Thoracic aorta (tissue), 2 donors: ENCODE data around the gene LYPD6B. TPM values are rescaled to one million over a fixed set of nuclear protein-coding genes. Genes with fewer than 3 reads are reported as not detected.

Source experiments
- ATAC-seq: fragments of 150-250 bp; one replicate; pipeline ENCODE4 v1.8.0; 2017; ENCODE audit warnings: low read depth; ENCODE audit not compliant: insufficient number of reproducible peaks, low FRiP score
- DNase-seq: peaks from one replicate; pipeline ENCODE4 v3.0.0-alpha.2; 2020; ENCODE audit warnings: low spot score
- H3K27ac ChIP-seq, 2 donors: fragments of 200-600 bp; sonication (generic); 1 replicate in 1 of 2; 2 replicates in 1 of 2; pipeline ENCODE4 v1.5.1; 2016; ENCODE audit warnings: mild to moderate bottlenecking in 2 of 2, moderate library complexity in 2 of 2
- H3K27me3 ChIP-seq: fragments of 200-600 bp; sonication (generic); replicated peaks from 2 replicates; pipeline ENCODE4 v1.6.0; 2016; ENCODE audit warnings: mild to moderate bottlenecking; ENCODE audit not compliant: insufficient read depth
- H3K36me3 ChIP-seq: fragments of 200-600 bp; sonication (generic); one replicate; pipeline ENCODE4 v1.5.1; 2016
- H3K4me1 ChIP-seq, 2 donors: fragments of 200-600 bp; sonication (generic); 1 replicate in 1 of 2; 2 replicates in 1 of 2; pipeline versions ENCODE4 v1.5.1 to v1.6.0; 2016; ENCODE audit warnings: low read depth in 2 of 2, mild to moderate bottlenecking in 1 of 2; ENCODE audit not compliant: control insufficient read depth in 1 of 2
- H3K4me3 ChIP-seq: fragments of 200-600 bp; sonication (generic); 2 replicates; pipeline ENCODE4 v1.5.1; 2016; ENCODE audit warnings: mild to moderate bottlenecking
- H3K9me3 ChIP-seq: fragments of 200-600 bp; sonication (generic); 2 replicates; pipeline ENCODE4 v1.5.1; 2016
- CTCF ChIP-seq: fragments of 200-600 bp; sonication (generic); IDR thresholded peaks from one replicate; pipeline ENCODE4 v1.5.1; 2019; ENCODE audit warnings: antibody characterized with exemption
- total RNA-seq, 2 donors: library from RNA; depleted of rRNA; stranded (reverse); fragments of >200 nt; gene quantifications; one replicate each; pipeline versions ENCODE4 v1.1.0 to v1.2.3, GENCODE V29; 2016

The LYPD6B gene
- total RNA-seq, 2 donors from 2014 or later = not detected

- DNase-seq (no peak), ATAC-seq (no peak)
- H3K4me1 ChIP-seq = no peaks in the 10 kb centered on the region
- H3K27me3 ChIP-seq = no peaks in the 10 kb centered on the region
- H3K36me3 ChIP-seq = no peaks in the 10 kb centered on the region
- H3K4me3 ChIP-seq = no peak overlapping the region
- no peak for TF ChIP-seq CTCF
- no peaks in the 10 kb centered on the region for H3K9me3 ChIP-seq
- H3K27ac ChIP-seq = no peak overlapping the region
These were observed 166.2 kb downstream of the LYPD6B start for GRCh38 chr2:149204686-149205085.

- H3K27me3 ChIP-seq = no peaks in the 10 kb centered on the region
- H3K27ac ChIP-seq = no peak overlapping the region
- TF ChIP-seq CTCF = no peak
- no peaks in the 10 kb centered on the region for H3K4me1 ChIP-seq
- no peak for DNase-seq
- no peaks in the 10 kb centered on the region for H3K9me3 ChIP-seq
- H3K4me3 ChIP-seq = no peak overlapping the region
- ATAC-seq = no peak
- H3K36me3 ChIP-seq = no peaks in the 10 kb centered on the region
These were observed 166.6 kb downstream of the LYPD6B start for GRCh38 chr2:149205143-149205542.

- ATAC-seq = no peak
- Histone ChIP-seq H3K27ac (no peak overlapping the region), H3K36me3 (no peaks in the 10 kb centered on the region), H3K27me3 (no peaks in the 10 kb centered on the region), H3K9me3 (no peaks in the 10 kb centered on the region), H3K4me3 (no peak overlapping the region), H3K4me1 (no peaks in the 10 kb centered on the region)
- no peak for TF ChIP-seq CTCF
- DNase-seq = no peak
These were observed 175.4 kb downstream of the LYPD6B start for GRCh38 chr2:149213764-149214493.

GRCh38 chr2:149218497-149218896 lies 180.0 kb downstream of the LYPD6B start:
- no peak for ATAC-seq
- no peaks in the 10 kb centered on the region for H3K9me3 ChIP-seq
- no peak overlapping the region for H3K4me3 ChIP-seq
- no peaks in the 10 kb centered on the region for H3K4me1 ChIP-seq
- no peak for DNase-seq
- no peaks in the 10 kb centered on the region for H3K36me3 ChIP-seq
- TF ChIP-seq CTCF = no peak
- no peaks in the 10 kb centered on the region for H3K27me3 ChIP-seq
- H3K27ac ChIP-seq = no peak overlapping the region

GRCh38 chr2:149219856-149220255 lies 181.4 kb downstream of the LYPD6B start:
- ATAC-seq = no peak
- Histone ChIP-seq H3K36me3 (no peaks in the 10 kb centered on the region), H3K9me3 (no peaks in the 10 kb centered on the region), H3K4me1 (no peaks in the 10 kb centered on the region), H3K27ac (no peak overlapping the region), H3K27me3 (no peaks in the 10 kb centered on the region), H3K4me3 (no peak overlapping the region)
- no peak for DNase-seq
- TF ChIP-seq CTCF = no peak
